ENCODE measurements around the gene MTMR3.
A peak's percentile ranks its signal among the peaks of the same experiment; 100 is the strongest.
"Not testable (repeated sequence)": the region's sequence is repeated elsewhere in the genome, so short reads cannot be mapped to it uniquely, and the experiment has no call there.

Gene MTMR3

GRCh38 chr22:30031328-30031727 is 148.4 kb downstream of the MTMR3 start:
- no peak for DNase-seq

- no peak for DNase-seq
Measured at GRCh38 chr22:30031764-30032455, 148.9 kb downstream of the MTMR3 start.

DNA sequence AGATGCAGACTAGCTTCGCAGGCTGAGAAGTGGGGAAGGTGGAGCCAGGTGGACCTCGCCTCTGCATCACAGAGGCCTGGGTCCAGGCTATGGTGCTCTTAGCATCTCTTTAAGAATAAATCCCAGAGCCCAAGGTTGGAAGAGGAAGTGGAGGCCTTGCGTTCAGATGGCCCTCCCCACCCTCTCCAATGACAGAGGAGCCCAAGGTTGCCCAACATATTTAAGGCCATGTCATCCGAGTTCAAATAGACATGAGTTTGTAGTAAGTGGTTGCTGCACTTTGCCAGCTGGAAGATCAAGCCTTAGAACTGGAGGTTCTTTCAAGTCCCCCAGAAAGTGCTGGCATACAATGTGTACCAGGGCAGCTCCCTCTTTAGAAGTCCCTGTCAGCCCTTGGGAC is 150.2 kb downstream of the MTMR3 start:
- DNase-seq, result peak; percentile 87

GRCh38 chr22:30033901-30034300 is 150.9 kb downstream of the MTMR3 start:
- DNase-seq, result peak; percentile 48

DNA sequence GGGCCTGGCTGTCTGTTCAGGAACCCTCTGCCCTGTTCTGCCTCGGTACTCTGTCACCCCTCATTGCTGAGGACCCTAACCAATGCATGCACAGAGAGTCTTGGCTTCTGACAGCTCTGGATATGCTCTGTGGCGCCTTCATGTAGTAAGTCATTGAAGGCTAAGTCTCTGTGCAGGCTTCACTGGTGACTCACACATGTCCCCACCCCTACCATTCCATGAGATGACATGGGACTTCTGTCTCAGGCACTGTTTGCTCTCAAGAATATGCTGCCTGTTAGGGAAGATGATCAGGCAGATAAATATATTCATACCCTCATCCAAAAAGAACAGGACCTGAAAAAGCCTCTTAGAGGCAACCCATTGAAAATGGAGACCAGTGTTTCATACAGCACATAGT is 153.7 kb downstream of the MTMR3 start:
- no peak for DNase-seq

DNA sequence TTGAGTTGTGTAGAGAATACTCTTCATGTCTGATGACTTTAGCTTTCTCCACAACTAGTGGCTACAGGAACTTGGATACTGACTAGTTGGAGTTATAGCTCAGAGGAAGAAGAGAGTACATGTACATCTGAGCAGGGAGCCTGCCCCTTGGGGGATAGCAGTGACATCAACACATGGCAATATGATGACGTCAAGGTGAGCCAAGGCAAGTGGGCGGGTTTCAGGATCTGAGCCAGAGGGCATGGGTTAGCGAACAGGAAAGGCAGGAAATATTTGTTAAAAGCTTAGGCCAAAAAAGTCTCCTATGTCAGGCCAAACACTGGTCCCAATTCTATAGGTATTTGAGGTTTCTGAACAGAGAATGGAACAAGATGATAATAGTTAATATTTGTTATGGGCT is 155.2 kb downstream of the MTMR3 start:
- DNase-seq, result no peak

- peak; percentile 83 for DNase-seq
Measured at GRCh38 chr22:30040499-30041260, 157.7 kb downstream of the MTMR3 start.

- DNase-seq, result no peak
Measured at GRCh38 chr22:30041475-30041874, 158.5 kb downstream of the MTMR3 start.

GRCh38 chr22:30041881-30042280 is 158.9 kb downstream of the MTMR3 start:
- DNase-seq, result no peak

DNA sequence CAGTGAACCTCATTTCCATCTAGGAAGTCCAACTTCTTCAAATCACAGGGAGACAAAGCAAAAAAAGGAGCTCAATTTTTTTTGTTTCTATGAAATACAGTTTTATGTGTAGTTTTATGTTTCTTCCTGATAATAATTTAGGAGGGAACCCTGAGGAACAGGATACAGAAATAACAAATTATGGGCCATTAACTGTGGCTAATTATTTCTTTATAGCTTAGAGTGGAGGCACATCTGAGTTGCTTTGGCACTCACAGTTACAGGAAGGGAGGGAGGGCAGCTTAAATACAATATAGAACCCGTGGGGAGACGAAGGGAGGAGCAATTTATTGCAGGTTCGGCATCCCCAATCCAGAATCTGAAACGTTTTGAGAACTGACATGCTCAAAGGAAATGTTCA is 160.2 kb downstream of the MTMR3 start:
- no peak for DNase-seq

- no peak for DNase-seq
Measured at GRCh38 chr22:30044369-30044768, 161.4 kb downstream of the MTMR3 start.

- DNase-seq, result no peak
Measured at GRCh38 chr22:30044881-30045493, 162.0 kb downstream of the MTMR3 start.

- DNase-seq, result no peak
Measured at GRCh38 chr22:30045494-30045887, 162.5 kb downstream of the MTMR3 start.

GRCh38 chr22:30045901-30046715 is 163.1 kb downstream of the MTMR3 start:
- no peak for DNase-seq

GRCh38 chr22:30046716-30047363 is 163.9 kb downstream of the MTMR3 start:
- no peak for DNase-seq

GRCh38 chr22:30047364-30047738 is 164.4 kb downstream of the MTMR3 start:
- peak; percentile 84 for DNase-seq

- no peak for DNase-seq
Measured at GRCh38 chr22:30048681-30049080, 165.7 kb downstream of the MTMR3 start.

DNA sequence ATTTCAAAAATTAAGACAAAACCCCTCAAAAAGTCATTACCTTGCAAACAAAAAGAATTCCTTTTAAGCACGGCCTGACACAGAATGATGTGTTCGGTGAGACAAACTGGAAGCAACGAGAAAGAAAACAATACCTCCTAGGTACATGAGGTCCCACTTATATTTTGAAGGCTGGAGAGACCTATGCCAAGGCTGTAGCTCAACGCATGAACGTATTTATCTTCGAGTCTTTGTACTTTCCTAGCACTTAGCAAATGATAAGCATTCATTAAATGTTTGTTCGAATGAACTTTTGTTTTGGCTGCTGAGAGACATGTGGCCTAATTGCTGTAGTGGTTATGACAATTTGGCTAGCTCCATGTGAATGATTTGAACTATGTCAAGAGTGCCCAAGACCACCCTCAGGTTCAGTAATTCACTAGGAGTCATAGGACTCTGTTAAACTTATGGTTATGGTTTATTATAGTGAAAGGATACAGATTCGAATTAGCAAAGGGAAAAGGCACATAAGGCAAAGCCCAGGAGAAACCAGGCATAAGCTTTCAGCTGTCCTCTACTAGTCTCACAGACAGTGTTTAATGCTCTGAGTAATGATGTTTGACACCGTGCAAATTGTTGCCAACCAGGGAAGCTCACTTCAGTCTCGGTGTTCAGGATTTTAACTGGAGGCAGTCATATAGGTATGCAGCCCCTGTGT is 171.2 kb downstream of the MTMR3 start:
- no peak for DNase-seq

DNA sequence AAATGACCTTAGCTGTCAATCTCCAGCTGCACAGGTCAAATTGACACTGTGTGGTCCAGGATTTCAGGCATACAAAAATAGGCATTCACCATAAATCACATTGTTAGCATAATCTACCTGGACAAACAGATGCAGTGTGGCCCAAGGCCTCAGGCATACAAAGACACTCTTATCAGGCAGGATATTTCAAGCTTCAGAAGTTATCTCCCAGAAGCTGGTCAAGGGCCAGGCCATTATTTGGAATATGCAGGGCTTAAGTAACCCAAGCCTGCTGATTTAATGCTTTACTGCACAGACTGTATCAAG is 171.7 kb downstream of the MTMR3 start:
- DNase-seq, result no peak

- DNase-seq, result no peak
Measured at GRCh38 chr22:30056015-30056414, 173.0 kb downstream of the MTMR3 start.

- no peak for DNase-seq
Measured at GRCh38 chr22:30057375-30057774, 174.4 kb downstream of the MTMR3 start.

GRCh38 chr22:30059346-30060020 is 176.5 kb downstream of the MTMR3 start:
- not testable (repeated sequence) for DNase-seq
